IPS DF 4.7 (cell line): ENCODE results near the gene IQGAP2.
"Not testable (repeated sequence)": the region's sequence is repeated elsewhere in the genome, so short reads cannot be mapped to it uniquely, and the experiment has no call there.

Experiments used
- DNase-seq: peaks from one replicate; pipeline ENCODE4 v3.0.0-alpha.2; 2013; ENCODE audit warnings: low spot score; ENCODE audit errors: extremely low read depth

Gene IQGAP2

GRCh38 chr5:76741506-76741905 lies 338.4 kb downstream of the IQGAP2 start:
- not testable (repeated sequence) for DNase-seq

- no peak for DNase-seq
These were observed 339.5 kb downstream of the IQGAP2 start for GRCh38 chr5:76742583-76742982.

- DNase-seq = no peak
These were observed 341.5 kb downstream of the IQGAP2 start for GRCh38 chr5:76744632-76745031.

GRCh38 chr5:76745670-76746069 lies 342.6 kb downstream of the IQGAP2 start:
- no peak for DNase-seq

GRCh38 chr5:76746677-76747076 lies 343.6 kb downstream of the IQGAP2 start:
- DNase-seq = no peak

- DNase-seq = no peak
These were observed 344.6 kb downstream of the IQGAP2 start for GRCh38 chr5:76747706-76748105.

- no peak for DNase-seq
These were observed 348.2 kb downstream of the IQGAP2 start for GRCh38 chr5:76751291-76751690.

GRCh38 chr5:76754668-76755078 lies 351.6 kb downstream of the IQGAP2 start:
- no peak for DNase-seq

GRCh38 chr5:76755779-76756637 lies 352.9 kb downstream of the IQGAP2 start:
- DNase-seq = no peak

- no peak for DNase-seq
These were observed 354.0 kb downstream of the IQGAP2 start for GRCh38 chr5:76757049-76757448.
